Ramos (cell line): ENCODE data around the gene UFC1.

ENCODE experiments used
- in situ Hi-C: fragments of 300-500 bp; cut with MboI; formaldehyde crosslinking; loops from one replicate; pipeline ENCODE4 v1.14.3; 2022; ENCODE audit warnings: low sequenced_read_pairs; ENCODE audit not compliant: unreplicated experiment

Gene UFC1

DNA sequence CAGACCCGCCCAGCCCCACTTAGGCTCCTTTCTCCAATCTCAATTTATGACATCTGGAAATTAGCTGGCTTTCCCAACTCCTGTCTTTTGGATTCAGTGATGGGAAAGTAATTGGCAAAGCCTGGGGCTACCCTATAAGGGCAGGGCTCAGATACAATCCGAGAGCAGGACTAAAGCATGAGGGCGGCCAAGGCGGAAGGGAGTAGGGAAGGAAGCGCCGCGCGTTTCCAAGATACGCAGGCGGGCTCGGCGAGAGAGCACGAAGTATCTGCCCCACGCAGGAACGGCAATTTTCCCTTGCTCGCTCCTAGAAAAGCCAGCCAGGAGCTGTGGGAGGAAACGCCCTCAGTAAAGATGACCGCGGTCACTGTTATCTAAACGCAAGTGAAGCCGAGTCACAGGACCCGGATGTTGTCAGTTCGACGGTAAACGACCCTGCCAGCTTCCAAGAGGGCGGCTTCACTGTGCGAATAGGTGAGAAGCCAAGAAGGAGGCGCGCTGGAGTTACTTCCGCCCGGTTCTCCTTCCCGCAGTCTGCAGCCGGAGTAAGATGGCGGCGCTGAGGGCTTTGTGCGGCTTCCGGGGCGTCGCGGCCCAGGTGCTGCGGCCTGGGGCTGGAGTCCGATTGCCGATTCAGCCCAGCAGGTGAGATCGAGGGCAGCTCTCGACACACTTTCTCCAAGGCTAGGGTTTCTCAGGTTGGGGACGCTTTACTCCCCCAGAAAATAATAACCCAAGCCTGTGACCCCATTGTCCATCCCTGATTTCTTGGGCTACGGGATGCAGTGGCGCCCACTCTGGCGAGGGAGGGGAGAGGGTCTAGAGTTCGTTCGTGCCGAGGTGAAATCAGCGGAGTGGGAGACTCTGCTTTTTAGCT lies 48.3 kb downstream of the UFC1 start, which contains the start of gene NDUFS2:
TSS of gene NDUFS2 (plus strand) at position 532 of the 877 bp plus-strand sequence. CDS start at position 551, 19 bp downstream.
- in situ Hi-C loops, result loop anchor here (25.0 kb wide), 1 partner anchor 510 kb away; the partner anchor contains the start of genes FCRLA and FCRLB

DNA sequence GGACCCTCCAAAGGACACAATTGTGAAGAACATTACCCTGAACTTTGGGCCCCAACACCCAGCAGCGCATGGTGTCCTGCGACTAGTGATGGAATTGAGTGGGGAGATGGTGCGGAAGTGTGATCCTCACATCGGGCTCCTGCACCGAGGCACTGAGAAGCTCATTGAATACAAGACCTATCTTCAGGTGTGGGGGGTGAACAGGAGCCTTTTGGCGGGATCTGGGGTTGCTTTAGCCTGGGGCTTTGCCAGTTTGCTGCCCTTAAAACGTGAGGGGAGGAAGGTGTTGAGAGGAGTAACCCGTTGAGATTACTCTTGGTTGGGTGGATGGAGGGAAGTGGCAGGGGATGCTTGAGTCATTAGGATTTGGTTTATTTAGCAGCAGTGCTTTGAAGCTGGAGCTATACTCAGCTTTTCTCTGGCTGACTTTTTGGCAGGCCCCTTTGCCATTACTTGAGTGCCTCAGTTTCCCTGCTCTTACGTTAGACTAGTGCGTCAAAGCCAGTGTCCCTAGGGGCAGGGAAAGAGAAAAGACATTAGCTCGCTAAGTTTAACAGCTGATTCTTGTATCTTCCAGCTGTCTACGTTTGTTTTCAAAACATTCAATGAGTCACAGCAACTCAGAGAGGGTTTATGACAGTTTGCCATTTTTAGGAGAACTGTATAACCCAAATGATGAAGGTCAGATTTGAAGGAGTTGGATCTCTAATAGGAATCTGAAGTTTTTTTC lies 52.8 kb downstream of the UFC1 start:
- in situ Hi-C loops, result loop anchor here (25.0 kb wide), 1 partner anchor 506 kb away; the partner anchor contains the start of genes FCRLA and FCRLB

DNA sequence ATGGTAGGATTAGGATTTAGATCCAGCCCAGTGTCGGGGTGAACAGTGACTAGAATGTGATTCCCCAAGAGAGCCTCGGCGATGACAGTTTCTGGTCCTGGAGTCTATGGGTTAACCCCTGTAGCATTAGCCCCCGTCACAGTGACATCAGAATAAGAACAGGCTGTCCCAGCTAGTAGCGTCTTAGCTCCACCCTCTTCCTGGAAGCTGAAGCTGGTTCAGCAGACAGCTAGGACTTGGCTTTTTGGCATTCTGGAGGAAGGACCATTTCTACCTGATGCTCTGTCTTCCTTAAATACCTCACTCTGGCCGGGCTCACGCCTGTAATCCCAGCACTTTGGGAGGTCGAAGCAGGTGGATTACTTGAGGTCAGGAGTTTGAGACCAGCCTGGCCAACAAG lies 53.4 kb downstream of the UFC1 start:
- in situ Hi-C loops, result loop anchor here (25.0 kb wide), 1 partner anchor 505 kb away; the partner anchor contains the start of genes FCRLA and FCRLB
